GM12864 (cell line): ENCODE data around the gene UBTF.

ENCODE experiments used
- DNase-seq: peaks from one replicate; pipeline ENCODE4 v3.0.0-alpha.2; 2011; ENCODE audit warnings: low read depth
- H3K4me3 ChIP-seq: 2 replicates; pipeline ENCODE4 v1.5.1; 2011; ENCODE audit warnings: mild to moderate bottlenecking, low read depth, low read length, control low read depth
- TF ChIP-seq, protein P1 (sequence below): IDR thresholded peaks from 2 replicates; pipeline ENCODE4 v1.5.1; 2011; ENCODE audit warnings: low read depth, mild to moderate bottlenecking, moderate library complexity, low read length, control low read depth, inconsistent platforms; ENCODE audit errors: missing control alignments

Gene UBTF

DNA sequence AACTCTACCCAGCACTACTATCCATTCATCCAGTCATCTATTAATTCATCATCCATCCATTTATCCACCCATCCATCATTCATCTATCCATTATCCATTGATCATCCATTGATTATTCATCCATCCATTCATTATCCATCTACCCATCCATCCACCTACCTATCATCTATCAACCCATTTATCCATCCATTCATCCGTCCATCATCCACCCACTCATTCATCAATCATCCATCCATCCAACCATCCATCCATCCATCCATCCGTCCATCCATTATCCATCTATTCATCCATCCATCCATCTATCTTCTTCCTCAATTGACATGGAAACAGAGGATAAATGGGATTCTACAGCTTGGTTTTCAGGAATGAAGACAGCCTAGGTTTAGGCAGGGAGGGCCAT lies 36.4 kb upstream of the UBTF start:
- no peak for DNase-seq
- H3K4me3 ChIP-seq: no peak overlapping the region
- TF ChIP-seq, protein P1, sequence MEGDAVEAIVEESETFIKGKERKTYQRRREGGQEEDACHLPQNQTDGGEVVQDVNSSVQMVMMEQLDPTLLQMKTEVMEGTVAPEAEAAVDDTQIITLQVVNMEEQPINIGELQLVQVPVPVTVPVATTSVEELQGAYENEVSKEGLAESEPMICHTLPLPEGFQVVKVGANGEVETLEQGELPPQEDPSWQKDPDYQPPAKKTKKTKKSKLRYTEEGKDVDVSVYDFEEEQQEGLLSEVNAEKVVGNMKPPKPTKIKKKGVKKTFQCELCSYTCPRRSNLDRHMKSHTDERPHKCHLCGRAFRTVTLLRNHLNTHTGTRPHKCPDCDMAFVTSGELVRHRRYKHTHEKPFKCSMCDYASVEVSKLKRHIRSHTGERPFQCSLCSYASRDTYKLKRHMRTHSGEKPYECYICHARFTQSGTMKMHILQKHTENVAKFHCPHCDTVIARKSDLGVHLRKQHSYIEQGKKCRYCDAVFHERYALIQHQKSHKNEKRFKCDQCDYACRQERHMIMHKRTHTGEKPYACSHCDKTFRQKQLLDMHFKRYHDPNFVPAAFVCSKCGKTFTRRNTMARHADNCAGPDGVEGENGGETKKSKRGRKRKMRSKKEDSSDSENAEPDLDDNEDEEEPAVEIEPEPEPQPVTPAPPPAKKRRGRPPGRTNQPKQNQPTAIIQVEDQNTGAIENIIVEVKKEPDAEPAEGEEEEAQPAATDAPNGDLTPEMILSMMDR: no peak

DNA sequence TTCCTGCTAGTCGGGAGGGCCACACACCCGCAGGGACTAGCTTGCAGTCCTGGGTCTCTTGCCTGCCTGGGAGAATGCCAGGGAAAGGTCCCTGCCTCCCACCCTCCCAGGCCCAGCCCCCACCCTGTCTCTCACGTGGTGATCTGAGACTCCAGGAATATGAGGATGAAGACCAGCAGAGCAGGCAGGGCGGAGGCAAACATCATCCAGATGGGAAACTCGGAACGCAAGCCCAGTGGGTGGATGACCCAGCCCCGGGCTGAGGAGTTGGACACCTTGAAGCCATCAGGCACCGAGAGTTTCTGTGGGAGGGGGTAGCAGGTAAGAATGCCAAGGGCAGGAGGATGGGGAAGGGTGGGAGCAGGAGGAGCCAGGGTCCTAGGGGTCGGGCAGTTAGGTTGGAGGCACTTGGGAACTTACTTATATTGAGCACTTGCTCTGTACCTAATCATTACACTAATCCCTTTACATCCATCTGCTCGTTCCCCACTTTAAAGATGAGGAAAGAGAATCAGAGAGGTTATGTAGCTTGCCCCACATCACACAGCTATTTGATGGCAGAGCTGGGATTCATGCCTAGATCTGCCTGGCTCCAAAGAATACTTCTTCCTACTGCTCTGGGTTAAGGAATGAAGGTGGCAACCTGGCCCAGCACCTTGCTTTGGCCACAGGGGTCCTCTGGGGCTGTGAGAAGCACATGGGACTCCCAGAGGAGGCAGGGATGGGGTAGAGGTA lies 35.1 kb upstream of the UBTF start:
- H3K4me3 ChIP-seq: no peak overlapping the region
- TF ChIP-seq, protein P1: no peak
- no peak for DNase-seq

DNA sequence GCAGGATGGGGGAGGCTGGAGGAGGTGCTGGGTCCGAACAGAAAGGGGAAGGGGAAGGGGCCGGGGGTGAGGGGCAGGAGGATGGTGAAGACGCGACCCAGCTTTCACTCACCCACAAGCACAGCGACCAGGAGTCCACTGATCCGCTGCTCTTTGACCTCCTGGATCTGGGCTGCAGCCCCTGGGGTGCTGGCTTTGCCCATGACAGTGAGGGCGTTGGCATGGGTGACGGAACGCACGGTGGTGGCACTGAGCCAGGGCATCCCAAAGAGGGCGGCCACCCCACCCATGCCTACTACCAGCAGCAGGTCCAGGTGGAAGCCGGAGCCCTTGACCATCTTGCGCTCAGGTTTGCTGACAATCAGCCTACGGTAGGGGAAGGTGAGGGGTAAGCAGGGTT lies 33.5 kb upstream of the UBTF start:
- DNase-seq: no peak
- TF ChIP-seq, protein P1: no peak
- no peak overlapping the region for H3K4me3 ChIP-seq

DNA sequence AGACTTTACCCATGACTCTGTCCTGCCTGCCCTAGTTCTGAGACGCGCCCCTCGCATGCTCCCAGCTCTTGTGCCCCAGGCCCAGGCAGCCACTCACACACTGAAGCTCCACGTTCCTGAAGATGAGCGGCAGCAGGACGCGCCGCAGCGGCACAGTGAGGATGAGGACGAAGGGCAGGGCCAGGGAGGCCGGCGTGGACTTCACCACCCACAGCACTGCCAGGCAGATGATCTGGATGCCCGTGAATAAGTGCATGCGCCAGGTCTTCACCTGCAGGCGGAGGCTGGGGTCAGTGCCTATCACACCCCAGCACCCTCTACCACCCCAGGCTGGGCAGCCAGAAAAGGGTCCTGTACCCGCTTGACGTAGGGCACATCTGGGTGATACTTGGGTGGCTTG lies 31.6 kb upstream of the UBTF start:
- no peak overlapping the region for H3K4me3 ChIP-seq
- no peak for DNase-seq
- TF ChIP-seq, protein P1: no peak

DNA sequence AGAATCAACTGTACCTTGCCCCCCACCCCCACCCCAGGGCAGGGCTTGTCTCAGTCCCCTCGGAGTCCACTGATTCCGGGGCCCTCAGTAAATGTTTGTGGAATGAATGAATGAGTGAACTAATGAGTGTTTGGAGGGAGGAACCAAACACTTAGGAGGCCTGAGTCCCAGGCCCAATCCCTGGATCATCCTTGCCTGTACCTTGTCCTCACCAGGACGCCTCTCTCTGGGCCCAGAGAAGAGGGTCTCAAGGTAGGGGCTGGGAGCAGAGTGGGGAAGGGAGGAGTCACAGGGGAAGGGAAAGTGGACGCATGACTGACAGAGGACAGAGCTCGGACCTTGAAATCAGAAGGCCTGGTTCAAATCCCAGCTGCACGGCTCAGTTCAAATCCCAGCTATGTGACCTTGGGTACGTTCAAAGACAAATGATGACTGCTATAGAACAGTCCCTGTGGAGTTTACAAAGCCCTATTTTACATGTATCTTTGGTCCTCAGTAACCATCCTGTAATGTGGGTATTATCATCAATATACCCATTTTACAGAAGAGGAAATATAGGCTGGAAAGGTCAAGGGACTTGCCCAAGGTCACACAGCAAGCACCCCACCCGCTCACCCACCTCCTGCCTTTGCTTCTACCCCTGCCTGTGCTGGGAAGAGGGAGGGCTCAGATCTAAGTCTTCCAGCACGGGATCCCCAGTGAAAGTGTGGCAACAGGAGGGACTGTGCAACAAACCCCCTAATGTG lies 30.2 kb upstream of the UBTF start:
- no peak for DNase-seq
- TF ChIP-seq, protein P1: no peak
- no peak overlapping the region for H3K4me3 ChIP-seq

DNA sequence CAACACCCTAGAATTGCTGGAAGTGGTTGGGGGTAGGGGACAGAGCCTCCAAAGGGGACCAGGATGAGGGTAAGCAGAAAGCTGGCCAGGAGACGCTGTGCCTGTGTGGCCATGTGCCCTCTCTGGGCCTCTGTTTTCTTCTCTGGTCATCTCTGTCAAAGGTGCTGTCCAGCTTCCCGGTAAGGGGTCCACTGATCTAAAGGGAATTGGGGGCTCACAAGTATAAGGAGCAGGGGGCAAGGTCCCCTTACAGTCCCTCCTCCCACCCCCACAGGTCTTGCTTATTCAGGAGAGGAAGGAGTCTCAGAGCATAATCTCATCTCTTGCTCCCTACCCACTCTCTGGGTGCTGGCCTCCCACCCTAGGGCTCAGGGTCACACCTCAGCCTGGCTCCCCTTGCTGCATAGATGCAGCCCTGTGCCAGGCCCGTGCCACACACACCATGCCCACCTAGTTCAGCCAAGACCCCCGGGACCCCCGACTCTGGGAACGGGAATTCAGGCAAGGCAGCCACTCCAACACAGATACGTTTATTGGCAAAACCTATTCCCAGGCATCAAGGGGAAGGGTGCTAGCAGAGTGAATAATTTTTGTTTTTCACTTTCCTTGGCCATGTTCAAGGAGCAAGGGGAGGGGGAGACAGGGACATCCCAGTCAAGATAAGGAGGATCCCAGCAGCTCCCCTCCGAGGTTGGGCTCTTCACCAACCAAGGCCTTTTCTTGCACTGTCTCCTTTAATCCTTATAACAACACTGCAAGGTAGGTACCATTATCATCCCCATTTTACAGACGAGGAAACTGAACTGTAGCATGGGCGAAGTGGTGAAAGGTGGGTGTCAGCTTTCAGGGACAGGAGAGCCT lies 28.6 kb upstream of the UBTF start:
- no peak overlapping the region for H3K4me3 ChIP-seq
- no peak for DNase-seq
- TF ChIP-seq, protein P1: no peak
